Superior temporal gyrus (tissue), 1 donor: ENCODE measurements around the gene KCND3.
A peak's percentile ranks its signal among the peaks of the same experiment; 100 is the strongest.

Source experiments
- DNase-seq: peaks from one replicate; pipeline ENCODE4 v3.0.0-alpha.2; 2016; ENCODE audit errors: extremely low spot score

The KCND3 gene

DNA sequence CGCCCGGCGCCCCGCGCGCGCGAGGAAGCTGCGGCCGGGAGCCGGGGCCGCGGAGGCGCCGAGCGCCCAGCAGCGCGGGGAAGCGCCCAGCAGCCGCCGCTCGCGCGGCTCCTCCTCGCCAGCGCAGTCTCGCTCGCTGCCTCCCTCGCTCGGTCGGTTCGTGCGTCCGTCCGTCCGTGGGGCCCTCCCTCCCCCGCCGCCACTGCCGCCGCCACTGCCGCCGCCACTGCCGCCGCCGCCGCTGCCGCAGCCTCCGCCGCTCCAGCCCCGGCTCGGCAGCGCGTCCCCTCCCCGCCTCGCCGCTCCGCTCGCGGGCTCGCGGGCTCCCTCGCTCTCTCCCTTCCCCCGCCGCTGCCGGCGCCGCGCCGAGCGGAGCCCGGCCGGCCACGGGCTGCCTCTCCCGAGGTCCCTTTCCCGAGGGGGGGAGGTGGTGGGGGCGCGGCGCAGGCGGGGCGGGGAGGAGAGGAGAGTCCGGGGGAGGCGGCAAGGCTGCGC, at the start of gene KCND3:
TSS of gene KCND3 (minus strand) at position 138 of the 495 bp plus-strand sequence.
- no peak for DNase-seq

DNA sequence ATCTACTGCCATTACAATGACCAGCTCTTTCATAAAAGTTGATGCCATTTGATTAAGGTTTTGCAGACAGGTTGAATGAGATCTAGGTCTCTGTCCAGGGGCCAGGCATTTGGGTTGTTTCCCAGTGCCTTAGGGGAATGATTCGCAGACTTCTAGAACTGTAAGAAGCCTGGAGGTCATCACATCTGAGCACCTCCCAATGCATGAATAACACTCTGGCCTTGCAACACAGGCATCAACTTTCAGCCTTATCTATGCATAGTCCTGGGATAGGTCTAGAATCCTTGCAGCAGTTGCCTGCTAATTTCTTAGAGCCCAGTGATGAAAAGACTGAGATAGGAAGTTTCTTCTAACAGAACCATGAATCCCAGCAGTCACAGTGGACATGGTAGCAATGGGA, 44.8 kb upstream of the KCND3 start:
- DNase-seq: no peak

DNA sequence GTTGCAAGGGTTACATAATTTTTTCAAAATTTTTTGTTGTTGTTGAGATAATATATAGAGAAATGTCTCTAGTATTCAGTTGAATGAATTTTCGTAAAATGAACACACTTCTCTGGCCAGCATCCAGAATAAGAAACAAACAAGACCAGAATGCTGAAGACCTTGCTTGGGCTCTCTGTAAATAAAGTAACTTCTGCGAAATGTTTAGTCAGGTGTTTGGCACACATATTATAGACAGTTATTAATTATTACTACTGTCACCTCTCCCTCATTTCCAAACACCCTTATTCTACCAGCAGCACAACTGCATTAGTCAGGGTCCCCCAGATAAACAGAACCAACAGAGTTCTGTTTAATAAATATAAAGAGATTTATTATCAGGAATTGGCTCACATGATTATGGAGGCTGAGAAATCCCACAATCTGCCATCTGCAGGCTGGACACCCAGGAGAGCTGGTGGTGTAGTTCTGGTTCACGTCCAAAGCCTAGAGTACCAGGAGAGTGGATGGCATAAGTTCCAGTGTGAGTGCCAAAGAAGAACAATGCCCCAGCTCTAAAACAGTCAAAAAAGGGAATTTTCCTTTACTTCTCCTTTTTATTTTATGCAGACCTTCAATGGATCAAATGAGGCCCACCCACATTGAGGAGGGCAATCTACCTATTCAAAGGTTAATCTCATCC, 44.1 kb upstream of the KCND3 start:
- no peak for DNase-seq

DNA sequence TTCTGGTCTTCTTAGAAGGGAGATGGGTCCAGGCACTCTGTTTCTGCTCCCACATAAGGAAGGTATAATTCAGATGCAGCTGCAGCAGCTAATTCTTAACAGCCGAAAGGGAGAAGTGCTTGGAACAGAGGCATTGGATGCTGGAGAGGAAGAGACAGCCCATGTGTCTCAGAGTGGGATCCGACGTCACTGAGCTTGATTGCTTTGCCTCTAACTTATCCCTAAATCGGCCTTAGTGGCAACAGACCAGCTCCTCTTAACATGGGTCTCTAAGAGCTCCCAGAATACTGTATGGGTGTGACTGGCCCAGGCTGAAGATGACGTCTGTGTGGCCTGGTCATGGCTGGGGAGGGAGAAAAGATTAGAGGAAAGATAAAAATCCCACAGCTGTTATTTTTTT, 40.7 kb upstream of the KCND3 start:
- DNase-seq: no peak

DNA sequence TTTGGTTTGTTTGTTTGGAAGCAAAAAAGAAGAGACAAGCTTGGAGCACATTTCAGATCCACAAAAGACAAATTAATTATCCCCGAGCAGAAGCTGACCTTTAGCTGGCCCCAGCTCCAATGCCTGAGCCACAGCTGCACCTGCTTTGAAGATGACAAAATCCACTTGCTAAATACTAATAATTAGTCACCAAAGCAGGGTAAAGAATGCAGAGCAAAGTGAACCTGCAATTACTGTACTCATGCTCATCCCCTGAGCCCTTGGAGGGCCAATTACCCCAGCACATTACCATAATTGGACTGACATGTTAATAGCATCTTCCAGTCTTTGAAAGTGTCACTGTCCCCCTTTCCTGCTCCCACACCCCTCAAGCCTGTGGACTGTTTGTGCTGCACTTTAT, 38.2 kb upstream of the KCND3 start:
- no peak for DNase-seq

DNA sequence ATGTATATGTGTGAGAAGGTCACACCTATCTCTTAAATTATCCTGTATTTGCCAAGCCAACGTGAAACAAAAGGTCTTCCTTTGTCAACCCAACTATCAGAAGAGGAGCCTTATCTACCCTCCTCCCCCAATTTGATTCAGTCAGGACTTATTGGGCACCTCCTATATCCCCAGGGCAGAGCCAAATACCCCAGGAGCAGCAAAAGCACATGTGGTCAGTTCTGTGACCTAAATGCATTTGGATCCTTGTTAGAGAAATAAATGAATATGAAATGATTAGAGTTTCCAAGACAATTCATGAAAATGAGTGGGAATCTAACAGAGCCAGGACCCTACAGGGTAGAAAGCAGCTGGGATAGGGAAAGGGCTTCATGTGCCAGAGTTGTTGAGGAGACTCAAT, 37.0 kb upstream of the KCND3 start:
- DNase-seq: no peak

DNA sequence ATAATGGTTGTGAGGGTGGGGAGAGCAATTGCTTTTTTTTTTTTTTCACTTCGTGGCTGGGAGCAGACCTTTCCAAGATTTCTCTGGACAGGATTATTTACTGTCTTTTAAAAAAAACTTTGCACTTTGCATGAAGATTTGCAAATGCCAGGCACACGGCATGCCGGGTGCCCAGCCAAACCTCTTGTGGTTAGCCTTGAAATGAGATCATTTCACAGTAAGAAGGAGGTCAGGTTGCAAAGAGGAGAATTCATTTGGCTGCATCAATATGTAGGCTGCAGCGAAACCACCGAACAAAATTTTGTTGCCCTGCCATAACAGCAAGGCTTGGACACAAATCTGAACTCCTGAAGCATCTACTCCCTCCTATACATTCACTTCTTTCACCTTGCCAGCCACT, 36.5 kb upstream of the KCND3 start:
- no peak for DNase-seq

DNA sequence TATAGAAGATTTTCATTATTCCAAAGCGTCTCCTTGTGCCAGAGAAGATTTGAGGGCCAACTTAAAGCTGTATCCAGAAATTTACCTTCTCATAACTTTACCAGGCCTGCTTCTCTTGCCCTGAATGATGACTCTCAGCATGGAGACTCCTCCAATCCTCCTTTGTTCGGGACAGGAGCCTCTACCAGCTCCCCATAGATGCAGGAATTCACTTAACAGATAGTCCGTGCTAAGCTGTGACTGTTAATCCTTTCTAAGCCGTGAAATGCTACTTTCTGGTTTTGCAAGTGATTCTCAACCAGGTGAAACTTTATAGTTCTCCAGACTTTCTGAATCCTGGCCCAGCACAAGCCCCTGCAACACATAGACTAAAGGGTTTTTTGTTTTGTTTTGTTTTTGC, 31.8 kb upstream of the KCND3 start:
- DNase-seq: no peak

DNA sequence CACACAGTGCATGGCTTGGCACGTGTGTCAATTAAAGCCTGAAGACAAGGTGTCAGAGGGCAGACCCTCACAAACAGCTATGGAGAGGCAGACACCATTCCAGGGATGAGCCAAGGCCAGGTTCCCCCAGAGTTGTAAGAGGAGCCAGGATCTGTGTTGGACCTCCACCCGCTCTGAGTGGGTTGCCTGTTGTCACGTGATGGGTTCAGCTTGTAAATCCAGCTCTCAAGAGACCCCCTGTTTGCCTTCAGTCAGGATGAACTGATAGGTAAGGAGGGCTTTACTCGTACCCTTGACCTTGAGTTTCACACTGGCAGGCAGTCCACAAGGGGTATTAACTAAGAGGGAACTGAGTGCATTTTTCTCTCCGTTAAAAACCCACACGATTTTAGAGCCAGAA, 27.7 kb upstream of the KCND3 start:
- DNase-seq: no peak

DNA sequence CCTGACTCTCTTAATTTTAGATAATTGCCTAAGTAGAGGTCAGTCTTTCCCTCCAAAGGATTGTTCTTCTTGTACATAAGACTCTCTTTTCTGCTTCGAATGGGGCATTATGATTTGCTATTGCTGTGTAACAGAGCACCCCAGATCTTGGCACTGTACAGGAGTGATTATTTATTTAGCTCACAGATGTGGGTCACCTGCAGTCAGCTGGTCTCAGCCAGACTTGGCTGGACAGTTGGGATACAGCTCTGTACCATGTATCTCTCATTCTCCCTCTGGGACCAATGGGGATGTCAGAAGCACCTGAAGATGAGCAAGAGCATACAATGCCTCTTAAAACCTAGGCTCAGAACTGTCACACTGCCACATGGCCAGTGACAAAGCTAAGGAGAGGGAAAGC, 23.4 kb upstream of the KCND3 start:
- DNase-seq: no peak

DNA sequence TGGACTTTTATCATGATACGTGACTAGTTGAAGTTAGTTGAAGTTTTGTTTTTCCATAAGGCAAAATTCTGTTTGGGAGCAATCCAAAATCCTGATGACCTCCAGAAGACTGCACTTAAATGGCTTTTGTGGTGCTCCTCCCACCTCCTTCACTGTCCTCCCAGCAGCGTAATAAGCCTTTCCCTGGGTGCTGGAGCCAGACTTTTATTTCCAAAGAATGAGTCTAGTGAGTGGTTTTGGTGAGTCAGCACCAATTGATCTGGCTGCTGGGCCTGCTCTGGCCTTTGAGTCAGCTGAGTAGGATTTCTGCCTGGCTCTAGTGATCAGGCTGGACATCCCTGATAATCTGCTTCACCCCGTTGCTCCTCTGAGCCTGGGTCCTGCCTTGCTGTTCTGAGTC, 21.7 kb upstream of the KCND3 start:
- no peak for DNase-seq

DNA sequence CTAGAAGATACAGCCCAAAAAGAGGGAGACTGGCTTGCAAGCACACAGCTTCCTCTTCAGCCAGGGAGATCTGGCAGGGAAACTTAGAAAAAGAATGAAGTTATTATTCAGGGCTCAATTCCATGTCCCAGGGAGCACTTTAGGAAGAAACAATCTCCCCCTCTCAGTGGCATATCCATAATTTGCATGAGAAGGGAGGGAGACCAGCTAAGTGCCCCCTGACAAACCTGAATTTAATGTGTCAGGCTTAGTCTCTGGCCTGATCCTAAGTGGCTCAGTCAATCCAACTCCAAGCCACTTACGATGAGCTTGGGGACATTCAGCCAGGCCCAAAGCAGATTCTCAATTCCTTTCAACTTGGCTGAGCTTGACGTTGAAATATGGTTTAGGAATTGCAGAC, 17.7 kb upstream of the KCND3 start:
- DNase-seq: no peak

DNA sequence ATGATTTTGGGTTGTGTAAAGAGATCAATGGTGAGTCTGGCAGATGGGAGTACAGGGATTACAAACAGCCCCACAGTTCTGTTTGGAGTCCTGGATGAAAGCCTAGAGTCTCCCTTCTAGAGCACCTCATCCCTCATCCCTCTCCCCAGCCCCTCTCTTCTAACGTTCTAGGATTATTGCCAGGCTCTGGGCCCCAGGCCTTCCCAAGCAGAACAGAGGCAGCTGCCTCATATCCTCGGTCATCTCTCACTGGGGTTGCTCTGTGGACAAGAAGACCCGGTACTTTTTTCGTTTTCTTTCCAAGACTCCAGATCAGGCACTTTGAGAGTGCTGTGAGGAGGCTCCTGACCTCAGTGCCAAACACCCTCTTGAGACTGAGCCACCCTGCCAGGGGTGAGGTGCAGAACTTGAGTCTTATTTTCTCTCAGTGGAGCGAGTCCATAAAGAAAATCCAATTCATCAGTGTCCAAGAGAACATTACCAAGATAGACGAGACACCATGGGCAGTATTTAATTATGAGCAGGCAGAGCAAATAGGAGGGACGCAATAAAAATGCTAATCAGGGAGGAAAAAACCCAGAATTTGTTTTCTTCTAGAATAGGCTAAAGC, 17.1 kb upstream of the KCND3 start:
- DNase-seq: no peak

DNA sequence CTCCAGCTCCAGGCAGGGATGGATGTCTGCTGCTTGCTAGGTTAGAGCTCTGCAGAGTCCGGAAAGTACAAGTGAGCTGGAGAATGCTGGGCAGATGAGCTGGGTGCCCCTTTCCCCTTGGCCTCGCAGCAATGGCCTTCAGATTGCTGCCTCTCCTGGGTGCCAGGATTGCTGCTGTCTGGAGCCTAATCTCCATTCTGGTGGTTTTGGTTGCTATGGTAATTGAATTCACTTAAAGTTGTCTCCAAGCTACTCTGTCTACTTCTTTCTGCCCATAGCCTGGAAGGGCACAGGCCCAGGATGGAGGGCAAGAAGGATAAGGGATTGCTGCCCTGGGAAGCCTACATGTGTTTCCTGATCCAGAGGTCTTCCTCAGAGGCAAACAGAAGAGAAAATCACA, 14.6 kb upstream of the KCND3 start:
- DNase-seq: no peak

DNA sequence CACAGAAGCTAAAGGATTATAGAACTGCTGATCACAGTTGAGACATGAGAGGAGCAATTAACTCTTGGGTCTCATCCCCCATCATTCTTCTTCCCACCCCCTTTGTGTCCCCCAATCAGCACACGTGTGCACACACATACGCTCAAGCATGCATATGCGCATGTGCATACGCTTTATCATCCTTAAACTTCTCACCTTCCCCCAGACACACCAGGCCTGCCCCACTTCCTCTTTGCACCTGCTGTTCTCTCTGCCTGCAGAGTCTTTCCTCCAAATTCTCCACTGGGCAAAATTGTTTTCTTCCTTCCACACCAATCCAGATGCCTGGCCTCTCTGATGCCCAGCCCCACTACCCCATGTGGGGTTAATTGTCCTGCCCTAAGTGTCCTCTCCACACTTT, 13.0 kb upstream of the KCND3 start:
- no peak for DNase-seq

DNA sequence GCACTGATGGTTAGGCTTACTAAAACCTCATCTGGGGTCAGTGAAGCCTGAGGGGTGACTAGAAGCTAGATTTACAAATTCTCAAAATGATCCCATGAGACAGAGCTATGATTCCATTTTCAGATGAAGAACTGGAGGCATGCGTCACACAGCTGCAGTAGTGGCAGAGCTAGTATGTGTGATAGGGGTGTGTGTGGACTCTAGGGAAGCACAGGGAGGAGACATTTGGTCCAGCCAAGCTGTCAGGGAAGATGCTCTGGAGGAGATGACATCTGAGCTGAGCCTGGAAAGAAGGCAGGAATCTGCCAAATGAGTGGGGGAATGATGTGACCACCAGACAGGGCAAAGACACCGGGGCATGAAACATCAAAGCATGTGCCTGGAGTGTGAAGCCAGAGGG, 12.0 kb upstream of the KCND3 start:
- DNase-seq: no peak

DNA sequence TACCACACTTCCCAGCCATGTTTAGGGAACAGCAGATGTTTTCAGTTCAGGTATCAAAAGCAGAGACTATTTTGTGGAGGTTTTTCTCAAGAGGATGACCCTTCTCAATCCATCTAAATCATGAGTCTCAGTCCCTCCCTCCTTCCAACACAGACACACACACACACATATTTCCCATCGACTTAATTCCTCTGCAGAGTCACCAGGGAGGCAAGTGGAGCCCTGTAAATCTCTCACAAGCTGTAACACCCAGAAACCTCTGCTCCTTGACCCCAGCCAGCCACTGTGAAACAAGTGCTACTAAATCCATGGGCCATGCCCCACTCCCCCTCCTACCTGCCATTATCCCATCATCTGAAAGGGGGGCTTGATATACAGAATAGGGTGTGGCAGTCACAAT, 10.6 kb upstream of the KCND3 start:
- DNase-seq: no peak

DNA sequence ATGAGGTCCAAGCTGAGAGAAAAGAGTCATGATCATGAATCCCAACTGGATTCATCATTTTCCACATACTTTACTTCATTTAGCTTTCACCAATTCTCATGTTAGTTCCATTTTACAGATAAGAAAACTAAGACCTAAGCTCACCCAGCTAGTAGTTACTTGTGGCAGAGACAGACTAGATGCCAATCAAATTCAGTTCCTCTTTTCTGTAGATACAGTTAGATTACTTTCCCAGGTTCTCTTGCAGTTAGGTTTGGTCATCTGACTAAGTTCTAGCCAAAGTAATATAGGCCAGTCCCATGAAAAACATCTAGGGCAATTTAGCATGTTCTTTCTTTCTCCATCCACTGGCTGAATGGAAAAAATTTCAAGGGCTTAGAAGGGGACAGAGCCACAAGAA, 8.9 kb upstream of the KCND3 start:
- no peak for DNase-seq

DNA sequence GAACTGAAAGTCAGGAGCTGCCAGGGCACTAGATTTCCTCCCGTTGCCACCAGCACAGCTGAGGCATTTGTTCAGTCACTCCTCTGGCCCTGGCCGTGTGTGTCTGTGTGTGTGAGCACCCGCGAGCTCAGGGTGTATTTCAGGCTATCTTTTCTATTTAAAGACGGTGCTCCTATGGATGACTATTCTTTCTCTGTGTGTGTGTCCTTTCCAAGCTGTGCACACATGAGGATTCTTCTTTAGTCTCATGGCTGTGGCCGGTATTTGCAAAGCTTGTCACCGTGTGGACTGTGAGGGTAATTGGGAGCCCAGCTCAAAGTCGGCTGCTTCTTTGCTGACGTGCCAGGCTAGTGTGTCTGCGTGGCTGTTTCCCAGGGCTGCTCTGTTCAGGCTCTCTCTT, 3.0 kb upstream of the KCND3 start:
- DNase-seq: peak; percentile 60

DNA sequence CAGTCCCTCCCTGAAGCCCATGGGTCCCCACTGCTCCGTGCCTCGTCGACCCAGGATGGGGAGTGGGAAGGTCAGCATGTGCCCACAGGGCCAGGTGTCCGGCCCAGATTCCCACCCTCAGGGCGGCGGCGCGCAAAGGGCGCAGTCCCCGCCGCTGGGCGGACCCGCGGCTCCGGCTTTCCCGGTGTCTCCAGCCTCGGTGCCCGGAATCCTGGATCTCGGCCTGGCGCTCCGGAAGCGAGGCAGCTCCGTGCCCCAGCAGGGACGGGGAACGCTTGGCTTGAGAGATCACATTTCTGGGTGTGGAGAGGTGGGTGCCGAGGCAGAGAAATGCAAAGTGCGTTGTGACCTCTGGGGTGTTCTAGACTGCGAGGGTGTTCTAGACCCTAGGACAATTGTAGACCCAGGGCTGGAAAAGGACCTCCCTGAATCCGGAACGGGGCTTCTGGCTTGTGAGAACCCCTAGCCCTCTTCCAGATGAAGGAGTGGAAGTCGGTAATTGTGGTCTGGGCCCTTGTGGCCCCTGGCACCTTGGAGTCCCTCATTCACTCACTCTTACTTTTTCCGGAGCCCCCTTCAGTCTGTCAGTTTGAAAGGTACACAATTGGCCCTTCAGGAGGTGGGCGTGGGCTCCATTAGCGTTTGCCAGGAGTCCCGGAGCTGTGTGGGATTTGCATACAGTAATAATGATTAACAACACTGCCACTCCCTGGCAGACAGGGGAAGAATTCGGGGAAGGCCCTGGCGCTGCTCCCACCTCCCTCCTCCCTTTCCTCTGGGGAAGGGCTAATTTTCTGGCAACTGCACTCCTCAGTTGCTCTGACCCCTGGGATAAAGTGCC, 1.6 kb upstream of the KCND3 start:
- peak; percentile 80 for DNase-seq

DNA sequence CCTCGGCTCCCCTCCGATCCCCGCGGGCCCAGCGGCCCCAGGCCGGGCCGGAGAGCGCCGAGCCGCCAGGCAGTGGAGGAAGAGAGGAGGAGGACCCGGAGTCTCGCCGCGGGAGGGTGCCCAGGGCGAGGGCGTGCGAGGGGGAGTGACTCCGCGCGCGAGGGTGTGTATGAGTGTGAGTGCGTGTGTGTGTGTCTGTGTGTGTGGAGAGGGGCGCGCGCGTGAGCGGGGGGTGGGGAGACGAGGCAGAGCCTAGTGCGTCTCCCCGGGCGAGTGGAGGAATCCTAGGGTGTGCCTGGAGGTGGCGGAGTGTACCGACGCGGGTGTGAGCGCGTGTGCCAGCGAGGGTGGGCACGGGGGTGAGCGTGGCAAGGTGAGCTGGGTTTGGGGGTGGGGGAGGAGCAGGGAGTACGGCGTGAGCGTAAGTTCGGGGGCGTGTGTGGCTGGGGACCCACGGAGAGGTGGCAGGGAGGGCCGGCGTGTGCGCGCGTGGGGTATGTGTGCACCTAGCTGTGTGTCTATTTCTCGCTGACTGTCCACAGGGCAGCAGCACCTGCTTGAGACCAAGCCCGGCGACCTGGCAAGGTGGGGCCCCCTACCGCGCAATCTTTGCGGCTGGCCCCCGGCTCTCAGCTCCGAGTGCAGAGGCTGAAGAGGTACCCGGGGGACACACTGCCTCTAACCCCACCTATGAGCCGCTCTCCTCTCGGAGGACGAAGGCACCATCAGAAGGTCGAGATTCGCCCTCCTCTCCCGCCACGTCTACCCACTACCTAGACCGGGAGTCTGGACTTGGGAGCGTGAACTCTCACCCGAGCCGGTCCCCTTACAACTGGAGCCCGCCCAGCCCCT, 784 bp upstream of the KCND3 start:
- DNase-seq: no peak
